Right ventricle myocardium superior (tissue), 1 donor: ENCODE data around the gene MLLT10. TPM values are rescaled to one million over a fixed set of nuclear protein-coding genes. Genes with fewer than 3 reads are reported as not detected.

Experiments used
- ATAC-seq: fragments of 200-7000 bp; cut with Tn5 transposase; one replicate; pipeline ENCODE4 v1.9.1; 2020; ENCODE audit warnings: mild to moderate bottlenecking; ENCODE audit not compliant: poor library complexity
- DNase-seq: peaks from one replicate; pipeline ENCODE4 v3.0.0-alpha.2; 2020
- intact Hi-C: fragments of 100-400 bp; cut with DNase I; formaldehyde crosslinking; loops from one replicate; pipeline ENCODE4 v1.11.2; 2022
- microRNA-seq: library from miRNA; unstranded; fragments of <30 nt; microRNA quantifications from one replicate; pipeline ENCODE4 v1.2.0, GENCODE V29; 2020
- total RNA-seq: library from RNA; stranded (reverse); fragmentation: NEBNext Ultra II Directional; extraction: Animal tissue kit (Norgen Biotek cat#: 25700); gene quantifications from one replicate; pipeline ENCODE4 v1.2.1, GENCODE V29; 2021
- donor health status: DM: no; HTN: yes; CAD: no; lungs with severe emphysema.

MLLT10 gene
- total RNA-seq, 1 donor from 2014 or later, result 22.9 TPM

DNA sequence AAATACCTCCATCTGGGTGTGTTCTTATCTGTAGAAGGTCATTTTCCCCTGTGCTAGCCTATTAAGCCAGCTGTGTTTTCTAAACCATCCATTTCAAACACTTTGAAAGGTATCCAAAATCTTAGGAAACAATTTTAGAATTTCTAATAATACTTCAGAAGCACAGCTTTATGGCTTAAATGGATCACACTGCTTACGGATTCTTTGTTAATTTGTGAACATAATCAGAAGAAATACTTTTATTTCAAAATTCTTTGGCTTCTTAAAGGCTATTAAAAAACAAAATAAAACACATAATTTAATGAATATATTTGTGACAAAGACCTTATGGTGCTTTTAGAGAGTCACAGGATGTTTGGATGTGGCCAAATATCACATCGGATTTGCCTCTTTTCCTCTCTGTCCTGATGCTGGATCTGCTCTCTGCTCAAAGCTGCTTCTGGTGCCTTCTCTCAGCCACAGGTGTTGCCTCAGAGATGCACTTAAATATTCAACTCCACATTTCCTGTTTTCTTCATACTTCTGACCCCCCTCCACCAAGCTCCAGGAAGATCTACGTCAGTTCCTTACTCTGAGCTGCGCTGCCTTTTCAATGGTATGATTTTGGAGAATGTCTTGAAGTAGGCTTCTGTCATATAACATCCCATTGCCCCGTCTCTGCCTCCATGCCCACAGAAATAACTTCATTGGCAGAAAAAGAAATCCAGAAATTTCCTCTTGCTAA is 230.6 kb downstream of the MLLT10 start:
- DNase-seq (no peak), ATAC-seq (no peak)
- intact Hi-C loops, result no loop called here

DNA sequence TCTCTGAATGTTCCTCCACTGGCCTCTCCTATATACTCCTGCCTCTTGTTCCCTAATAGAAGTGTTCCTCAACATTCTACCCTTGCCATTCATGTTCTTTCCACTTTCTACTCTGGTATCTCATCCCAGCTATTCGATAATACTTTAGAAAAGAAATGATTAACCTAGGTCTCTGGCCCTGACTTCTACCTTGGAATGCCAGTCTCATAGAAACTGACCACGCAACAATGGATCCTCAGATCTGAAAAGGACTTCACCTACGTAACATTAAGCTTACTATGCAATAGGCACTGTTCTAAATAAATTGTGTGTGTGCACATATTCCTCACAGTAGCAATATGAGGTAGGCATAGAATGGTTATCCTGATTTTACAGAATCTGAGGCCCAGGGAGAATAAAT is 235.0 kb downstream of the MLLT10 start:
- ATAC-seq (no peak), DNase-seq (no peak)
- intact Hi-C loops, result no loop called here

DNA sequence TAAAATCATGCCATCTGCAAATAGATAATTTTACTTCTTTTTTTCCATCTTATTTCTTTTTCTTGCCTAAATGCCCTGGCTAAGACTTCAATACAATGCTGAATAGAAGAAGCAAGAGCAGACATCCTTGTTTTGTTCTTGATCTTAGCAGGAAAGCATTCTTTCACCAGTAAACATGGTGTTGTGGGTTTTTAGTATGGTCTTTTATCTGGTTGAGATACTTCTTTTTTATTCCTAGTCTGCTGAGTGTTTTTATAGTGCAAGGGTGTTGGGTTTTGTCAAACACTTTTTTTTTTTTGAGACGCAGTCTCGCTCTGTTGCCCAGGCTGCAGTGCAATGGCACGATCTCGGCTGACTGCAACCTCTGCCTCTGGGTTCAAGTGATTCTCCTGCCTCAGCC is 237.2 kb downstream of the MLLT10 start:
- intact Hi-C loops, result no loop called here
- DNase-seq (no peak), ATAC-seq (no peak)

DNA sequence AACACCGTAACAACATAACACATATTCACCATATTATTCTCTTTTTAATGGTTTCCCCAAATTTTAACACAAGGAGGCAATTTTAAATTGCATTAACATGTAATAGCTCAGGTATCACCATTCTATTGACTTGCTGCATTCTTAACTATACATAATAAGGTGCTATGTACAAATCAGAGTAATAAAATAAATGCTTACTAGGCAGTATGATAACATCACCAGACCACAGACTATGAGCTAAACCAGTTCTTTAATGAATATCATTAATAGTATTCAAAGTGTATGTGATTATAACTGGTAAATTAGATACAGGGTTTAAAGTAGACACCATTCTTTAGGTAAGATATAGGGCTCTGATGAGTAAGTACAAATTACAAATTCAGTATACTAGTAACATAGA is 242.9 kb downstream of the MLLT10 start:
- intact Hi-C loops, result no loop called here
- no peak for ATAC-seq
- DNase-seq, result no peak

DNA sequence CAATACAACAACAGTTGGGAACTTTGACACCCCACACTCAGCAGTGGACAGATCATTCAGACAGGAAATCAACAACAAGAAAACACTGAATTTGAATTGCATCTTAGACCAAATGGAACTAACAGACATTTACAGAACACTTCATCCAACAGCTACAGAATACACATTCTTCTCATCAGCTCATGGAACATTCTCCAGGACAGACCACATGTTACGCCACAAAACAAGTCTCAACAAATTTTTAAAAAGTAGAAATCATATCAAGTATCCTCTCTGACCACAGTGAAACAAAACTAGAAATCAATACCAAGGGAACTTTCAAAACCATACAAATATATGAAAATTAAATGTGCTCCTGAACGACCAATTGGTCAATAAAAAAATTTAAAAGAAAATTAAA is 257.2 kb downstream of the MLLT10 start:
- DNase-seq (no peak), ATAC-seq (no peak)
- intact Hi-C loops, result no loop called here

Small RNAs within 50 kb of the gene (microRNA-seq; reads per million reads assigned to microRNA genes)
- gene MIR1915, result not detected

Other genes with a start within 250 kb of the MLLT10 start
- 3.3 TPM for gene SKIDA1, start 8.6 kb upstream of the MLLT10 start, total RNA-seq